HG03565 (cell line): ENCODE data around the gene CISD3.

Experiments used
- ATAC-seq: cut with Tn5 transposase; IDR thresholded peaks from one replicate; pipeline ENCODE4 v1.9.1; 2021; ENCODE audit warnings: mild to moderate bottlenecking, moderate library complexity; ENCODE audit not compliant: unreplicated experiment

Gene CISD3

GRCh38 chr17:38766341-38766740 lies 36.2 kb downstream of the CISD3 start:
- ATAC-seq: no peak

DNA sequence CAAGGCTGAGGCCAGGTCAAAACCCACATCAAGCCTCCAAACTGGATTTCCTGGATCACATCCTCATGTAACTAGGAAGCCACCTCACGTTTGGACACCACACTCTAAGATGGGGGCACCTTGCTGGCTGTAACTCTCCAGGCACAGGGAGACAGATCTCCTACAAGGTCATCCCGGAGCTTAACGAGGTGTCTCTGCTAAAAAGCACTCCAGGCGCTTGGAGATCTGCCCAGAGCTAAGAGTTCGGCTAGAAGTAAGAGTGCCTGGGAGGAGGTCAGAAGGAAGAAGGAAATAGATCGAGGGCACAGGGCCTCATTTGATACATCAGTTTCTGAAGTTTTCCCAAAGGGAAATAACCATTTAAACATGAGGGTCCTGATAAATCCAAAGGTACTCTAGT lies 38.3 kb downstream of the CISD3 start:
- no peak for ATAC-seq

- no peak for ATAC-seq
Measured at GRCh38 chr17:38773258-38773657, 43.1 kb downstream of the CISD3 start.

DNA sequence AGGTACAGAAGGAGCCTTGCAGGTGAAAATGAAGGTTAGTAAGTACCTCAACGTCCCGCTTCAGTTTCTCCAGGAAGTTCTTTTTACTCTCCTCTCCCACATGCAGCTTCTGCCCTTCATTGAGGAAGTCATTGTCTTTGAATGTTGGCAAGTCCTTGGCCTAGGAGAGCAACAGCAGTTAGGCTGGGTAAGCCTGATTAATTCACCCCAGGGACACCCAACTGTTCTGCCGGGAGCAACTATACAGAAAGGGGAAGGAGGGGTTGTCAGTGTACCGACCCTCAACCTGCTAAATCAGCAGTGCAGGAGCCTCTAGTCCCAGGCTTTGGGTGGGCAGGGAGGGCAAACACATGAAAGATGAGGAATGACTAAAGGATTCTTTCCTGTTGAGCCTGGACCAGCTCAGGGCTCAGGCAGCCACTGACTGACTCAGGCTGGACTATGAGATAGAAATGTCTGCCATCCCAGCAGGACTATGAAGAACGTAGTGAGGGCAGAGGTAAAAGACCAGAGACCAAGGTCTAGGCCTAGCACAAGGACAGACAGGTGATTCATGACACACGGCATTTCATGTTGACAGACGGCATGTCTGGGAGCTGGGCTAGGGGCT lies 47.6 kb downstream of the CISD3 start:
- ATAC-seq: no peak

DNA sequence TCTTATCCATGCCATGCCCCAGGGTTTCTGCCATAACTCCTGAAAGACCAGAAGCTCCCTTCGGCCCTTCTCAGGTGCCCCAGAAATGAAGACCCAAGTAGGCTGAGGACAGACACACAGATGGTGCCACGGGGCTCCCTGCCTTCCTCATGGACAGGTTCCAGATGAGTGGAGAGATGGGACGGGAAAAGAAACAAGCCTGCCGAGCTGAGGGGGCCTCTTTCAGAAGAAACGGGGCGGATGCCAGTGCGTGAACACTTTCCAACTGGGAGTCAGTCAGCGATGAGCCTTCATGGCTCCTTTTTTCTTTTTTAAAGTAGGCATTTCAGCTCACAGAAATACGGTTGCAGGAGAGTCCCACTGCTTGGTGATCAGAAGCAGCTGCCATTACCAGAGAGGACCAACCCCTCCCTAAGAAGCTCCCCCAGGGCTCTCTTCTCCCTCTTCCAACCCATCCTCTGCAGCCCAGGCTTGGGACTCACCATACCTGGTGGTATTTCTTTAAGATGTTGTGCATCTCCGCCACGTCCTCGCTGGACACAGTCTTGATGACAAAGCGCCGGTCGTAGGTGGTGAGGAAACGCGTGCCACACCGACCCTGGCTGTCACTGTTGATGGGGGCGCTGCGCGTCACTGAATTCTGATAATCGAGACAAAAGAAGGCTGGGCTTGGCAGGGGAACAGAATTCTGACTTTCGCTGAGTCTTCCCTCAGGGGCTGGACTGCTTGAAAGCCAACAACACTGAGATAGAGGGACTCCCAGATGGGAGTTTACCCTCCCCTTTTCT lies 50.0 kb downstream of the CISD3 start:
- ATAC-seq: no peak

DNA sequence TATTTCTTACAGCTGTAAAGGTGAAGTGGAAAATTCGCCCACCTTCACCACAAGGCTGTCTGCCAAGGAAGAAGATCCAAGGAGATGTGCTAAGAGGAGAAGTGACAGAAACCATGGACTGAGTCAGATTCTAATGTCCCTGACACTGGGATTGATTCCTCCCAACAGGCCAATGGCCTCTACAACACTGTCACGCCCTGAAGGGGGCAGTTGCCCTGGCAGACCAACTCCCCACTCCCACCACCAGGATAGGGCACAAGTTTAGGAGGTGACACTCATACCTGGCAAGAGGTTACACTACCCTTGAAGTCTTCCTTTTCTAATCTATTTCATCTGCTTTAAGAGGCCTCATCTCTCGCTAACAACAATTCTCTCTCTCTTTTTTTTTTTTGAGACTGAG lies 53.1 kb downstream of the CISD3 start:
- ATAC-seq: no peak
